Coronary artery (tissue), 2 donors: Measurements from ENCODE around the gene CDH13.

Experiments used
- DNase-seq: peaks from one replicate; pipeline ENCODE4 v3.0.0-alpha.2; 2017; ENCODE audit warnings: low spot score
- H3K27ac ChIP-seq, 2 donors: fragments of 200-600 bp; sonication (generic); one replicate each; pipeline ENCODE4 v1.5.1; 2016 to 2019
- H3K4me3 ChIP-seq: fragments of 200-600 bp; sonication (generic); 2 replicates; pipeline ENCODE4 v1.5.1; 2016; ENCODE audit warnings: mild to moderate bottlenecking, moderate library complexity
- TF ChIP-seq, protein P1 (sequence below): fragments of 200-600 bp; sonication (generic); IDR thresholded peaks from one replicate; pipeline ENCODE4 v1.5.1; 2019; ENCODE audit warnings: antibody characterized with exemption

CDH13 gene

DNA sequence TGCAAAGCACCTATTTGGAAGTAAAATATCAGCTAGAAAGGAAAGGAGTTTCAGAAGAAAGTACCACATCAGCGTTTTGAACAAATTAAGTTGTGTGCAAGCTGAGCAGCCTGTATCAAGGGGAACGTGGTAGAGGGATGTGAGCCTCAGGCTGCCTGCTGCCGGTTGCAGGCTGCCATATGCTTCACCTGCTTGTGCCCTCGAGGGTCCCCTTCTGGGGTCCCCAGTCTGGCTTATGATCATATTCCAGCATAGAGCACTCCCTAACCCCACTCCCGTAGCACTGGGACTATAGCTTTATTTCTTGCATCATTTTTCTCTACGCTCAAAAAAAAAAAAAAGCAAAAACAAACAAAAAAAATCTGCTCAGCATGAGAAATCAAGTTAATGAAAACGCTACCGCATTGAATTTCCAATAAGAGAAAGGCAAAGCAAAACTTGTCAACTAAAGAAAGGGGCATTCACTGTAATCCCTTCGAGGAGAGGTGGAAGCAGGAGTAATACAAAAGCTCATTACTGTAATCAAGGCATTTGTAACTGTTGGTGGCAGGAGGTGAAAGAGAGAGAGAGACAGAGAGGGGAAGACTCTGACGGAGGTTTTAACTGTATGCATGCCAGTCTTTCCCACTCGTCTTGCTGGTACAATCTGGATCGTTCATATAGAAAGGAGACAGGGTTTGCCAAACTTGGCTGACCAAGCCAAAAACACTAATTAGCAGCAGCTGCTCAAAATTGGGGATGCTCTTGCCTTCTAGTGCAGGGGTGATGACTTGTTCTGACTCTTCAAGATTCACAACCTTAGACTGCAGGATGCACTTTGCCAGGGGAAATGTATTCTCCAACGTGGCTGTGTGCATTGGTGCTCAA lies 922.8 kb downstream of the CDH13 start:
- Histone ChIP-seq H3K27ac (no peak overlapping the region), H3K4me3 (no peak overlapping the region)
- DNase-seq: no peak
- TF ChIP-seq, protein P1, sequence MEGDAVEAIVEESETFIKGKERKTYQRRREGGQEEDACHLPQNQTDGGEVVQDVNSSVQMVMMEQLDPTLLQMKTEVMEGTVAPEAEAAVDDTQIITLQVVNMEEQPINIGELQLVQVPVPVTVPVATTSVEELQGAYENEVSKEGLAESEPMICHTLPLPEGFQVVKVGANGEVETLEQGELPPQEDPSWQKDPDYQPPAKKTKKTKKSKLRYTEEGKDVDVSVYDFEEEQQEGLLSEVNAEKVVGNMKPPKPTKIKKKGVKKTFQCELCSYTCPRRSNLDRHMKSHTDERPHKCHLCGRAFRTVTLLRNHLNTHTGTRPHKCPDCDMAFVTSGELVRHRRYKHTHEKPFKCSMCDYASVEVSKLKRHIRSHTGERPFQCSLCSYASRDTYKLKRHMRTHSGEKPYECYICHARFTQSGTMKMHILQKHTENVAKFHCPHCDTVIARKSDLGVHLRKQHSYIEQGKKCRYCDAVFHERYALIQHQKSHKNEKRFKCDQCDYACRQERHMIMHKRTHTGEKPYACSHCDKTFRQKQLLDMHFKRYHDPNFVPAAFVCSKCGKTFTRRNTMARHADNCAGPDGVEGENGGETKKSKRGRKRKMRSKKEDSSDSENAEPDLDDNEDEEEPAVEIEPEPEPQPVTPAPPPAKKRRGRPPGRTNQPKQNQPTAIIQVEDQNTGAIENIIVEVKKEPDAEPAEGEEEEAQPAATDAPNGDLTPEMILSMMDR: no peak

DNA sequence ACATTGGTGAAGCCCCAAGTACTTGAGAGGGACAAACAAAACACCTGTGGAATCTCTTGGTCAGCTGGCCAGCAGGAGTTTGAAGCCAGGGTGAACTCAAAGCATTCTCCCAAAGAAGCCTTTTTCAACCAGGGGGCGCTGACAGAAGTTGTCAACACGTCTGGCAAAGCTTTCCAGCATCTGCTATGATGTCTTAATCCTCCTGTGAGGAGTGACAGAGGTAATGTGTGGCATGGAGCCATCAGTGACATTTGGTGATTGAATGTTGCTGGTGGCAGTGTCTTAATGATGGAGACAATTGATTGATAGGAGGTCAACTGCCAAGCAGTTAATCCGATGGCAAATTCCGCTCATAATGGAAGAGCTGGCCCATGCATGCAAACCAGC lies 923.4 kb downstream of the CDH13 start:
- TF ChIP-seq, protein P1: no peak
- Histone ChIP-seq H3K27ac (no peak overlapping the region), H3K4me3 (no peak overlapping the region)
- DNase-seq: no peak

DNA sequence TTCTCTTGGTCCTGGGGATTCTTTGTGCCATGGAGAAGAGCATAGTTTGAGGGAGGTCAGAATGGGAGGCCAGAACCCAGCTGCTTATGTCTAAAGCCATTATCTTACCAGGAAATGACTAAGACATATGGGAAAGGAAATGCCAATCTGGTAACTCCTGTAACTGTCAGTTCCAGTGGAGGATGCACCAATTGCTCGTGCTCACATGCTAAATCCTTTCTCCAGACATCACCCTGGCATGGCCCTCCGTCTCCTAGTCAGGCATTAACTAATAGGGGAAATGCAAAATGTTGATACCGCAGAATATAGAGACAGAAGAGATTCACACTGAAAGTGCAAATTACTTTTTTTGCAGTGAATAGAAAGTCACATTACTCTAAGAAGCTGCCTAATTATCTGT lies 925.5 kb downstream of the CDH13 start:
- Histone ChIP-seq H3K4me3 (no peak overlapping the region), H3K27ac (no peak overlapping the region)
- TF ChIP-seq, protein P1: no peak
- no peak for DNase-seq

DNA sequence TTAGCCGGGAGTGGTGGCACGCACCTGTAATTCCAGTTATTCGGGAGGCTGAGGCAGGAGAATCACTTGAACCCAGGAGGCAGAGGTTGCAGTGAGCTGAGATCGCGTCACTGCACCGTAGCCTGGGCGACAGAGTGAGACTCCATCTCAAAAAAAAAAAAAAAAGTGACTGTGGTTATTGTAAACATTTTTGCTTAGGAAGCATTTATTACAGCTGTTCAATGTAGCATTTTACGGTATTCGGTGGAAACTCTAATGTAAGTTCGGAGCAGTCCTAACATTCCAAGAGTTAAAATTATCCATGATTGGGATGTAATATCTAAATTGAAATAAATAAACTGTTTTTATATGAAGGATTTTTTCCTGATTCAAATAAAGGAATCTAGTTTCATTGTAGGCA lies 926.2 kb downstream of the CDH13 start:
- no peak for DNase-seq
- Histone ChIP-seq H3K4me3 (no peak overlapping the region), H3K27ac (no peak overlapping the region)
- TF ChIP-seq, protein P1: no peak

DNA sequence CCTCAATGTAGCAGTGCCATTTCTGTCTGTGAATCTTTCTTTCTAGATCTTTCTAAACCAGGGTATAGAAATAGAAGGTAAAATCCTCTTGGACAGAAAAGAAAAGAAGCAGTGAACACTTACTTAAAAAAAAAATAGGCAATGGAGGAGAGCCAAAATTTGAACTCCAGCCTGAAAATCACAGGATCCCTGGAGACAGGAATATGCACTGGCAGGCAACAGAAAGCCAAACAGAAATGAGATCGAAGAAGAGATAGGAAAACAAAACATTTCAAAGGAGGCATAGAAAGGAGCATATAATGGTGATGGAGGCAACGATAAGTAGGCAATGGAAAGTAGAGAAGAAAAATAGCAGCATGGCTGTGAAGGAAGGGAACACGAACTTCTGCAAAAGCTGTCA lies 927.3 kb downstream of the CDH13 start:
- no peak overlapping the region for H3K4me3 ChIP-seq
- TF ChIP-seq, protein P1: no peak
- no peak for DNase-seq
- H3K27ac ChIP-seq: no peak overlapping the region

DNA sequence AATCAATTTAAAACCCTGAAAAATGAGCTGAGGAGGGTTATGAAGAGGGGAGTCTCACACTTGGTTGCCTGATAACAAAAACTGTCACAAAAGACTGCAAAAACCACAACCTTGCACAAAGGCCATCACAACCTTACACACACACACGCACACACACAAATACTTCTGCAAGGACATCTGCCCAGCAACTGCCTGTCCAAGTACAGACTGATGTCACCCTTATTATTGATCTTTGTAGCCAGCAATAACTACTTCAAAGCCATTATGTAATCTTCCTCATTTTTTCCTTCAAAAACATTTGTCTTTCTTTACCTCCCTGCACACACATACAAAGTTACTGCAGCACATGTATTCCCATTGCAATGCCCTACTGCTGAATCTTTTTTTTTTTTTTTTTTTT lies 927.8 kb downstream of the CDH13 start:
- Histone ChIP-seq H3K4me3 (no peak overlapping the region), H3K27ac (no peak overlapping the region)
- no peak for DNase-seq
- TF ChIP-seq, protein P1: no peak

DNA sequence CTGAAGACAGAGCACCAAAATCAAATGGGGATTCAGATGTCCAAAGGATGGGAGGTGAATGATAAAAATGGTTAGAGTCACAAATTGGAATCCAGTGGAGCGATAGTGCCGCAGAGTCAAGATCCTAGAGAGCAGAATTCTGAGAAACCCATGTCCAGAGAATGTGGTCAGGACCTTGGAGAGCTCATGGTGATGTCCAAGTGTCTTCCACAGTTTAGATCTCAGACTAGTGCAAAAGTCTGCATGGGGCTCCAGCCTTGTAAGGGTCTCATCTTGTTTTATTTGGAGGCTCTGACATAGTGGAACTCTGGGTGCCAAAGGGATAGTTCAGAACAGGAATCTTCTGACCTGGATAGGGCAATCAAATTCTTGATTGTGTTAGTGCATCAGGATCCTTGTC lies 935.1 kb downstream of the CDH13 start:
- no peak for DNase-seq
- Histone ChIP-seq H3K4me3 (no peak overlapping the region), H3K27ac (no peak overlapping the region)
- TF ChIP-seq, protein P1: no peak
